ENCODE measurements around the gene RETREG2. TPM values are rescaled to one million over a fixed set of nuclear protein-coding genes. Genes with fewer than 3 reads are reported as not detected.

The RETREG2 gene
- polyA plus RNA-seq, 1 donor from 2014 or later = 156 TPM

DNA sequence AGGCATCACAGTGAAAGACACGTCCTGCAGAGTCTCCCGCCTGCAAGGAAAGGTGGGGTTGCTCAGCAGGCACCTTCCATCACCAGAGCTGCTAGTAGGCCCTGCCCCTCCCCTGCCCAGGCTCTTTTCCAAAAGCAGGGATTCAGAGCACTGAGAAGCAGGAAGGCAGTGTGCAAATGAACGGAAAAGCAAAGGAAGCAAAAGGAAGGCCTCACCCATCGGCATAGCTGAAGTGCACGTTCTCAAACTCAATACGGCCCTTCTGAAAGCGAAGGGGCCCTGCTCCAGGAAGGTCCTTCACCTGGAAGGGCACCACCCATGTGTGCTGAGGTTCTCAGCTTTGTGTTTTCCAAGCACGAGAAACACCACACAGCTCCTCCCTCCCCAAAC, 34.9 kb downstream of the RETREG2 start:
- no peaks in the 10 kb centered on the region for H4K20me1 ChIP-seq (ENCODE audit: insufficient read depth)
- no peaks in the 10 kb centered on the region for H3K36me3 ChIP-seq (ENCODE audit: insufficient read depth, low read length)
- no peak for TF ChIP-seq TAF1 (IDR thresholded peaks at IDR 0.05; ENCODE audit: low read depth)
- no peak for TF ChIP-seq SMC3 (conservative IDR thresholded peaks at IDR 0.05; ENCODE audit: poor library complexity)
- no peak for TF ChIP-seq EZH2 (IDR thresholded peaks at IDR 0.05; ENCODE audit: borderline replicate concordance, insufficient read depth, low read length, poor library complexity, severe bottlenecking)
- no peak for TF ChIP-seq EP300 (conservative IDR thresholded peaks at IDR 0.05; ENCODE audit: poor library complexity, severe bottlenecking)
- no peak for TF ChIP-seq RAD21 (conservative IDR thresholded peaks at IDR 0.05)
- no peak for TF ChIP-seq MXI1 (conservative IDR thresholded peaks at IDR 0.05; ENCODE audit: poor library complexity, severe bottlenecking)
- TF ChIP-seq, protein P1, sequence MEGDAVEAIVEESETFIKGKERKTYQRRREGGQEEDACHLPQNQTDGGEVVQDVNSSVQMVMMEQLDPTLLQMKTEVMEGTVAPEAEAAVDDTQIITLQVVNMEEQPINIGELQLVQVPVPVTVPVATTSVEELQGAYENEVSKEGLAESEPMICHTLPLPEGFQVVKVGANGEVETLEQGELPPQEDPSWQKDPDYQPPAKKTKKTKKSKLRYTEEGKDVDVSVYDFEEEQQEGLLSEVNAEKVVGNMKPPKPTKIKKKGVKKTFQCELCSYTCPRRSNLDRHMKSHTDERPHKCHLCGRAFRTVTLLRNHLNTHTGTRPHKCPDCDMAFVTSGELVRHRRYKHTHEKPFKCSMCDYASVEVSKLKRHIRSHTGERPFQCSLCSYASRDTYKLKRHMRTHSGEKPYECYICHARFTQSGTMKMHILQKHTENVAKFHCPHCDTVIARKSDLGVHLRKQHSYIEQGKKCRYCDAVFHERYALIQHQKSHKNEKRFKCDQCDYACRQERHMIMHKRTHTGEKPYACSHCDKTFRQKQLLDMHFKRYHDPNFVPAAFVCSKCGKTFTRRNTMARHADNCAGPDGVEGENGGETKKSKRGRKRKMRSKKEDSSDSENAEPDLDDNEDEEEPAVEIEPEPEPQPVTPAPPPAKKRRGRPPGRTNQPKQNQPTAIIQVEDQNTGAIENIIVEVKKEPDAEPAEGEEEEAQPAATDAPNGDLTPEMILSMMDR (IDR thresholded peaks at IDR 0.05; ENCODE audit: poor library complexity, severe bottlenecking) = no peak
- TF ChIP-seq, protein P2, sequence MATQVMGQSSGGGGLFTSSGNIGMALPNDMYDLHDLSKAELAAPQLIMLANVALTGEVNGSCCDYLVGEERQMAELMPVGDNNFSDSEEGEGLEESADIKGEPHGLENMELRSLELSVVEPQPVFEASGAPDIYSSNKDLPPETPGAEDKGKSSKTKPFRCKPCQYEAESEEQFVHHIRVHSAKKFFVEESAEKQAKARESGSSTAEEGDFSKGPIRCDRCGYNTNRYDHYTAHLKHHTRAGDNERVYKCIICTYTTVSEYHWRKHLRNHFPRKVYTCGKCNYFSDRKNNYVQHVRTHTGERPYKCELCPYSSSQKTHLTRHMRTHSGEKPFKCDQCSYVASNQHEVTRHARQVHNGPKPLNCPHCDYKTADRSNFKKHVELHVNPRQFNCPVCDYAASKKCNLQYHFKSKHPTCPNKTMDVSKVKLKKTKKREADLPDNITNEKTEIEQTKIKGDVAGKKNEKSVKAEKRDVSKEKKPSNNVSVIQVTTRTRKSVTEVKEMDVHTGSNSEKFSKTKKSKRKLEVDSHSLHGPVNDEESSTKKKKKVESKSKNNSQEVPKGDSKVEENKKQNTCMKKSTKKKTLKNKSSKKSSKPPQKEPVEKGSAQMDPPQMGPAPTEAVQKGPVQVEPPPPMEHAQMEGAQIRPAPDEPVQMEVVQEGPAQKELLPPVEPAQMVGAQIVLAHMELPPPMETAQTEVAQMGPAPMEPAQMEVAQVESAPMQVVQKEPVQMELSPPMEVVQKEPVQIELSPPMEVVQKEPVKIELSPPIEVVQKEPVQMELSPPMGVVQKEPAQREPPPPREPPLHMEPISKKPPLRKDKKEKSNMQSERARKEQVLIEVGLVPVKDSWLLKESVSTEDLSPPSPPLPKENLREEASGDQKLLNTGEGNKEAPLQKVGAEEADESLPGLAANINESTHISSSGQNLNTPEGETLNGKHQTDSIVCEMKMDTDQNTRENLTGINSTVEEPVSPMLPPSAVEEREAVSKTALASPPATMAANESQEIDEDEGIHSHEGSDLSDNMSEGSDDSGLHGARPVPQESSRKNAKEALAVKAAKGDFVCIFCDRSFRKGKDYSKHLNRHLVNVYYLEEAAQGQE (IDR thresholded peaks at IDR 0.05; ENCODE audit: borderline replicate concordance) = no peak
- TF ChIP-seq POLR2AphosphoS5 (IDR thresholded peaks at IDR 0.05) = no peak
- no peaks in the 10 kb centered on the region for H3K79me2 ChIP-seq (replicated peaks; ENCODE audit: insufficient read depth, low read length)
- no peak overlapping the region for H3K4me2 ChIP-seq (ENCODE audit: low read length)
- no peaks in the 10 kb centered on the region for H3K9me2 ChIP-seq (ENCODE audit: insufficient read depth, low read length)
- H3K9ac ChIP-seq (ENCODE audit: low read length) = no peak overlapping the region
- no peaks in the 10 kb centered on the region for H3F3A ChIP-seq (ENCODE audit: insufficient read depth, low read length, poor library complexity, severe bottlenecking)
- H3K27ac ChIP-seq (ENCODE audit: low read length) = no peak overlapping the region
- no peak overlapping the region for H3K4me3 ChIP-seq (ENCODE audit: low read length)
- H2AFZ ChIP-seq (ENCODE audit: low read depth, low read length) = no peak overlapping the region
- no peaks in the 10 kb centered on the region for H3K9me3 ChIP-seq (ENCODE audit: low read length)
- H3K27me3 ChIP-seq (ENCODE audit: insufficient read depth, low read depth, low read length) = no peaks in the 10 kb centered on the region

DNA sequence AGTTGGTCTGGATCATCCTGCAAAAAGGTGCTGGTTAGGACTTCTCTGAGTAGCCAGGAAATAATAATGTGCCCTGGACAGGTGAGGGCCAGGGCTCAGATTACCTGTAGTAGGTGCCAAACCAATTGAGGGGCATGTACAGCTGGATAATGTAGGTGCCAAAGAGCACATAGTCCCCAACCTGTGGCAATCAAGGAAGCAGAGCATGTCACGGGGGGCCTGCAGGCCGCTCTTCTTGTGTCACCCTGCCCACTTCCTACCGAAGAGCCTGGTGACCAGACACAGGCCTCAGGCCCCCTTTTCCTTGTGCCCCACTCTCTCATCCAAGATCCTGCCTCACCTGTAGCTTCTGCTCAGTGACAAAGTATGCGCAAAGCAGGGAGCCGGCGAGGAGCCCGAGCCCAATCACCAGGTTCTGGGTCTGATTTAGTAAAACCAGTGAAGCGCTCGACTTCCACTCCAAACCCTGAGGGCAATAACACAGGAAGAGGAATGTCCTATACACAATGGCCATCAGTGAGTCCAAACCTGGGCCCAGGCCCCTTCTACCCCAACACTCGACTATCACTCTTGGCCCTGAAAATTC, 35.5 kb downstream of the RETREG2 start:
- Histone ChIP-seq H3K9me3 (ENCODE audit: low read length) (no peaks in the 10 kb centered on the region), H4K20me1 (ENCODE audit: insufficient read depth) (no peaks in the 10 kb centered on the region), H3K9me2 (ENCODE audit: insufficient read depth, low read length) (no peaks in the 10 kb centered on the region), H3K36me3 (ENCODE audit: insufficient read depth, low read length) (no peaks in the 10 kb centered on the region), H2AFZ (ENCODE audit: low read depth, low read length) (no peak overlapping the region), H3K4me3 (ENCODE audit: low read length) (no peak overlapping the region), H3K27me3 (ENCODE audit: insufficient read depth, low read depth, low read length) (no peaks in the 10 kb centered on the region), H3F3A (ENCODE audit: insufficient read depth, low read length, poor library complexity, severe bottlenecking) (no peaks in the 10 kb centered on the region), H3K9ac (ENCODE audit: low read length) (no peak overlapping the region), H3K79me2 (replicated peaks; ENCODE audit: insufficient read depth, low read length) (no peaks in the 10 kb centered on the region), H3K4me2 (ENCODE audit: low read length) (no peak overlapping the region), H3K27ac (ENCODE audit: low read length) (no peak overlapping the region)
- no peak for TF ChIP-seq EP300 (conservative IDR thresholded peaks at IDR 0.05; ENCODE audit: poor library complexity, severe bottlenecking)
- no peak for TF ChIP-seq POLR2AphosphoS5 (IDR thresholded peaks at IDR 0.05)
- TF ChIP-seq EZH2 (IDR thresholded peaks at IDR 0.05; ENCODE audit: borderline replicate concordance, insufficient read depth, low read length, poor library complexity, severe bottlenecking) = no peak
- TF ChIP-seq RAD21 (conservative IDR thresholded peaks at IDR 0.05) = no peak
- TF ChIP-seq, protein P2 (IDR thresholded peaks at IDR 0.05; ENCODE audit: borderline replicate concordance) = no peak
- TF ChIP-seq SMC3 (conservative IDR thresholded peaks at IDR 0.05; ENCODE audit: poor library complexity) = no peak
- TF ChIP-seq, protein P1 (IDR thresholded peaks at IDR 0.05; ENCODE audit: poor library complexity, severe bottlenecking) = no peak
- no peak for TF ChIP-seq MXI1 (conservative IDR thresholded peaks at IDR 0.05; ENCODE audit: poor library complexity, severe bottlenecking)
- TF ChIP-seq TAF1 (IDR thresholded peaks at IDR 0.05; ENCODE audit: low read depth) = no peak
